ENCODE results near the gene PRX. TPM values are rescaled to one million over a fixed set of nuclear protein-coding genes. Genes with fewer than 3 reads are reported as not detected.

Gene PRX
- total RNA-seq, 6 experiments from 2014 or later: 0.86 to 1.5 (median 0.94) TPM

GRCh38 chr19:40356681-40357595 is 56.2 kb downstream of the PRX start:
- Mint-ChIP-seq H3K27me3 (ENCODE audit: insufficient read depth) (no peaks in the 10 kb centered on the region; the same call in 1 of the 2 replicates), H3K36me3 (ENCODE audit: low read depth) (peaks cover 10% of the 10 kb centered on the region; the same call in 1 of the 2 replicates), H3K9me3 (no peaks in the 10 kb centered on the region), H3K27ac (peak overlapping the region; percentile 60), H3K4me1 (ENCODE audit: low read depth) (peaks cover 36% of the 10 kb centered on the region), H3K4me3 (no peak overlapping the region)
- no peak for DNase-seq
- TF ChIP-seq CTCF (IDR thresholded peaks at IDR 0.05): no peak

DNA sequence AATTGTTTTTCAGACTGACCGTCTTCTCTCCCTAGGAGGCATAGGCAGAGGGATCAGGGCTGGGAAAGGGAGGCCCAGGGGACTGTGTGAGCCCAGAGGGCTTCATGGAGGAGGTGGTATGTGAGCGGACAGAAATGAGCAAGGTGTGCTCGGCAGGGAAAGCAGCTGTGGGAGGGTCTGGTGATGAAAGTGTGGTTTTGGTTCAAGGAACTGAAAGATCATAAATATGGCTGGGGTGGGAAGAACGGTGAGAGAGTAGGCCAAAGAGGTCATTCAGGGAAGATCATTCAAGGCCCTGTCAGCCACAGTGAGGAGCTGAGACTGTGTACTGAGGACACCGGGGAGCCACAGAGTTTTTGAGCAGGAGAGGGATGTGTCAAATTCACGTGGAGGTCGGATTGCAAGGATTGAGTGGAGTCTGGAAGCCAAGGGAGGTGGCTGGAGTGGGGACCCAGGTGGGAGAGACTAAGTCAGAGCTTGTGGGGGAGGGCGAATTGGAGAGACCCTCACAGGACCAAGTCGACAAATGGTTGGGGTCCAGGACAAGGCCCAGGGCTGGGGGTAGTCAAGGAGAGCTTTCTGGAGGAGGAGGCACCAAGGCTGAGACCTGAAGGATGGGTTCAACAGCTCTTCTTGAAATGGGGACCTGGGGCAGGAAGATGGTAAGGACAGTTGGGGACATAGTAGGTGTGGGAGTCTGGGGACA is 57.0 kb downstream of the PRX start:
- DNase-seq: no peak
- H3K4me3 Mint-ChIP-seq: no peak overlapping the region
- peaks cover 10% of the 10 kb centered on the region; the same call in 1 of the 2 replicates for H3K36me3 Mint-ChIP-seq (ENCODE audit: low read depth)
- peaks cover 36% of the 10 kb centered on the region for H3K4me1 Mint-ChIP-seq (ENCODE audit: low read depth)
- H3K9me3 Mint-ChIP-seq: no peaks in the 10 kb centered on the region
- no peak for TF ChIP-seq CTCF (IDR thresholded peaks at IDR 0.05)
- no peaks in the 10 kb centered on the region; the same call in 1 of the 2 replicates for H3K27me3 Mint-ChIP-seq (ENCODE audit: insufficient read depth)
- H3K27ac Mint-ChIP-seq: peak overlapping the region; percentile 60

DNA sequence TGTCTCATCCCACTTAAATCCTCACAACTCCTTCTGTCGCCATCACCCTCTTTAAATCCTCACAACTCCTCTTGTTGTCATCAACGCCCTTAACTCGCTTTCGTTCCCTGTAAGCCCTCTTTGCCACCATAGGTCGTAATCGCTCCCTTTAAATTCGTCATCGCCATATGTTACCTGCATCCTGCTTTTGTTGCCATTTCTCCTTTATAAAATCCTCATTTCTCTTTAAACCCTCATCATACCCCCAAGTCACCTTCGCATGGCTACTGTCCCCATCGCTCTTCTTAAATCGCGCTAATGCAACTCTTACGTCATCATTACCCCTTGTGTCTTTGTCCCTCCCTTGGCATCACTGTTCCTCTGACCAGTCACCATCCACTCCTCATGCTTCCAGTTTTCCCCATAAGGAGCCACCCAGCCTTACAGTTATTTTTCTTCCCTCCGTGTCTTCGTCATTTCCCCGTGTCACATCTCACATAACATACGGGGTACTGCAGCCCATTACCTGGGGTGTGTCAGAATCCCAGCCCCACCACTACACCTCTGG is 64.1 kb downstream of the PRX start:
- no peak for TF ChIP-seq CTCF (IDR thresholded peaks at IDR 0.05)
- peak overlapping the region; percentile 94 for H3K4me3 Mint-ChIP-seq
- peak overlapping the region; percentile 83 for H3K27ac Mint-ChIP-seq
- H3K9me3 Mint-ChIP-seq: no peaks in the 10 kb centered on the region
- peaks cover 9% of the 10 kb centered on the region; the same call in 1 of the 2 replicates for H3K36me3 Mint-ChIP-seq (ENCODE audit: low read depth)
- DNase-seq: no peak
- H3K27me3 Mint-ChIP-seq (ENCODE audit: insufficient read depth): peaks cover 2% of the 10 kb centered on the region
- peaks cover 19% of the 10 kb centered on the region for H3K4me1 Mint-ChIP-seq (ENCODE audit: low read depth)

- Mint-ChIP-seq H3K27ac (peak within 1 kb of the TSS; percentile 83), H3K4me3 (peak within 1 kb of the TSS; percentile 94), H3K4me1 (ENCODE audit: low read depth) (peaks cover 19% of the 10 kb centered on the region), H3K36me3 (ENCODE audit: low read depth) (peaks cover 9% of the 10 kb centered on the region; the same call in 1 of the 2 replicates), H3K27me3 (ENCODE audit: insufficient read depth) (peaks cover 2% of the 10 kb centered on the region), H3K9me3 (no peaks in the 10 kb centered on the region)
- peak; percentile 99 for DNase-seq
- TF ChIP-seq CTCF (IDR thresholded peaks at IDR 0.05): no peak
Measured at GRCh38 chr19:40348125-40348913, 64.9 kb downstream of the PRX start, which contains the start of the genes C19orf47 and PLD3. C19orf47 (minus strand) TSS chr19:40348397; CDS start chr19:40341857, 6,540 bp downstream. PLD3 (plus strand) TSS chr19:40348695; CDS start chr19:40366484, 17,789 bp downstream.

DNA sequence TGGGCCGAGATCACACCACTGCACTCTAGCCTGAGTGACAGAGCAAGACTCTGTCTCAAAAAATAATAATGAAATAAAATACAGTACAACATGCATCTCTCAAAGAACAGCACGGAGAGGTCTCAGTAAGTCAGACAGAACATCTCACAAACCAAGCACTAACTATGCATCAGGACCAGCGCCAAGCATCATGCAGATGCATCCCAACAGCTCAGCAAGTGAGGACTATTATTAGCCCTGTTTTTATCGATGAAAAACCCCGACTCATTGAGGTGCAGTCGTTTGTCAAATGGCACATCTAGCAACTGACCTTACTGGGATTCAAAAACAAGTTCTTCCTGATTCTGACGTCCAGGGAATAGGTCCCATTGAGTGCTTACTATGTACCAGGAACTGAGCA is 68.8 kb downstream of the PRX start:
- DNase-seq: no peak
- peaks cover 28% of the 10 kb centered on the region for H3K4me1 Mint-ChIP-seq (ENCODE audit: low read depth)
- peaks cover 2% of the 10 kb centered on the region for H3K27me3 Mint-ChIP-seq (ENCODE audit: insufficient read depth)
- no peak for TF ChIP-seq CTCF (IDR thresholded peaks at IDR 0.05)
- H3K4me3 Mint-ChIP-seq: no peak overlapping the region
- no peaks in the 10 kb centered on the region for H3K9me3 Mint-ChIP-seq
- H3K27ac Mint-ChIP-seq: no peak overlapping the region
- peaks cover 9% of the 10 kb centered on the region; the same call in 1 of the 2 replicates for H3K36me3 Mint-ChIP-seq (ENCODE audit: low read depth)

Measured in HFFc6 (cell line).